HG03442 (cell line): ENCODE results near the gene CCDC92.

Source experiments
- ATAC-seq: cut with Tn5 transposase; IDR thresholded peaks from one replicate; pipeline ENCODE4 v1.9.1; 2021; ENCODE audit warnings: mild to moderate bottlenecking, moderate library complexity; ENCODE audit not compliant: unreplicated experiment

Gene CCDC92

DNA sequence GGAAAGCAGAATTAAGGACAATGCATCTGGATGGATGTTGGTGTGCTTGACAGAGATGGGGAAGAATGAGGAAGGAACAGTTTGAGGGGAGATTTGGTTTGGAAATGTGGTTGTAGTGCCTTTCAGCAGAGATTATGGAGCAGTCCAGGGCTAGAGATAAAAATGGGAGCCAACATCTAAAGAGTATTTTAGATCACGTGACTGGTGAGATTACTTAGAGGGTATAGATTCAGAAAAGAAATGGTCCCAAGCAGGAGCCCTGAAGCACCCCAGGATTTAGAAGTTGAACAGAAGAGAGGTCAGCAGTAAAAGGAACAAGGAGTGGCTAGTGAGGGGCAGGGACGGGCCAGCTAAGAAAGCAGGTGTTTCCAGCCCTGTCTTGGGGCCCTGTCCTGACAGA, 30.0 kb upstream of the CCDC92 start:
- no peak for ATAC-seq

GRCh38 chr12:124002021-124002644, 29.5 kb upstream of the CCDC92 start:
- ATAC-seq, result no peak

- ATAC-seq, result no peak
Observed at GRCh38 chr12:124001343-124001742, 28.7 kb upstream of the CCDC92 start.

DNA sequence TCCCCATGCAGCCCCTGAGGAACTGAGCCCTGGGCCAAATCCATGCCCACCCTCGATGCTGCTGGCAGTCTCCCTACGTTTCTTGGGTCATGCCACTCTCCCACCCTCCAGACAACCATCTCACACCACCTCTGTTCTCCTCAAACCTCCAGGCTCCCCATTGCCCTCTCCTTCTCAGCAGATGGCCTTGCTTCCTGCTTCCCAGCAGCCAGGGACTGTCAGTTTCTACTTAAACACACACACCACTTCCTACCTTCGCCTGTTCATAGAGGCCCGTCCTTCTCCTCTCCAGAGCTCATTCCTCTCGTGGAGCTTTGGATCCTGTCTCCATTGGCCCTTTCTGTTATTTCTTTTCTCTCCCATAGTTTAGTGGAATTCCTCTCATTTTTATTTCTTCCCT, 27.5 kb upstream of the CCDC92 start:
- ATAC-seq, result no peak

DNA sequence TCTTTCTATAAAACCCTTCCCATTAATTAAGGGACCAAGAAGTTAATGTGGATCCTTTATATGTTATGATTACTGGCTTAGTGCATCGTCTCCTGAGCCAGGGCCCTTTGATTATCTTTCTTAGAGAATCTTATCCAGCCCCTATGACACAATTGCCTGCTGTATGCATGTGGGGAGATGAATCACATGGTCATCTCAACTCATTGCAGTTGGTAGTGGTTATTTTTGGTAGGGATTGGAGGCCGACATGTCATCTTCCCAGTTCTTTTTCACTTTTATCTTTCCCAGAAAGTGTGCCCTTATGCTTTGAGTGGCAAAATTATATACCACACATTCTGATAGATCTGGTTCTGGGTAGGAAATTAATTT, 26.3 kb upstream of the CCDC92 start:
- no peak for ATAC-seq

- no peak for ATAC-seq
Observed at GRCh38 chr12:123998344-123998990, 25.8 kb upstream of the CCDC92 start.

DNA sequence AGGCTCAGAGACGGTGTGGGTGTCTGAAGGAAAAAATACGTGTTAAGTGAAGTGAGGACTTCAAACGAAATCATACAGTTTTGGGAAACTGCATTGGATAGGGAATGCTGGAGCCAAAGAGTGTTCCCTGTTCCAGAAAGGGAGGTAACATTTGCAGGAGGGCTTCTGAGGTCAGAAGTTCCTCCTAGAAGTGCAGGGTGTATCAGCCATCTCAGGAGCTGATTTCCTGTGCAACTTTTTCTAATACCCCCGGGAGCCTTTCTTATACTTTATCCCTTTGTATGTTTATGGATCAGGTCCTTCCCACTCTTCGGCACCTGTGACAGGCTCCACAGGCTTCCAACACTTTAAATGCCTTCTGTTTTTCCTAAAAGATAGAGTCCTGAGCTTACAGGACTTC, 25.3 kb upstream of the CCDC92 start:
- no peak for ATAC-seq

DNA sequence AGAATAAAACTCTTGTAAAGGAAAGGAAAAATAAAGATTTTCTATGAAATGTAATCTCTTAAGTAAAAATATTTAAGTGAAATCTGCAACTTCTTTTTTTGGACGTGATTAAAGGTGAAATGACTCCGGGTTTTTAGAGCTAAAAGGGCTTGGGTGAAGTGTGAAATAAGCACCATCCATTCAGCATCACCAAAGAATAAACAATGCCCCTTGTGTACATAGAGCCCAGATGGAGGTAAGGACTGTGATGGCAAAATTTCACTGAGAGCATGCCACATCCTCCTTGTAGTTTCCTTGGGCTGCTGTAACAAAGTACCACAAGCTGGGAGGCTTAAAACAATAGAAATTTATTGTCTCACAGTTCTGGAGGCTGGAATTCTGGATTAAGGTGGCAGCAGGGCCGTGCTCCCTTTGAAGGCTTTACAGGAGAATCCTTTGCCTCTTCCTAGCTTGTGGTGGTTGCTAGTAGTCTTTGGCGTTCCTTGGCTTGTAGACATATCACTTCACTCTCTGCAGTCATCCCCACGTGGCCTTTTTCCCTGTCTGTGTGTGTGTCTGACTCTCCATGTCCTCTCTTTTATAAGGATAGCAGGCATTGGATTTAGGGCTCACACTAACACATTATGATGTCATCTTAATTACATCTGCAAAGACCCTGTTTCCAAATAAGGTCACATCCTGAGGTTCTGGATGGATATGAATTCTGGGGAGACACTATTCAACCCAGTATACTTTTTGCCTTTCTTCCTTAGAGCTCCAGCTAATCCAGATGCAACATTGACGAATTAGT, 24.6 kb upstream of the CCDC92 start:
- ATAC-seq, result no peak

- ATAC-seq, result no peak
Observed at GRCh38 chr12:123996581-123996980, 23.9 kb upstream of the CCDC92 start.

DNA sequence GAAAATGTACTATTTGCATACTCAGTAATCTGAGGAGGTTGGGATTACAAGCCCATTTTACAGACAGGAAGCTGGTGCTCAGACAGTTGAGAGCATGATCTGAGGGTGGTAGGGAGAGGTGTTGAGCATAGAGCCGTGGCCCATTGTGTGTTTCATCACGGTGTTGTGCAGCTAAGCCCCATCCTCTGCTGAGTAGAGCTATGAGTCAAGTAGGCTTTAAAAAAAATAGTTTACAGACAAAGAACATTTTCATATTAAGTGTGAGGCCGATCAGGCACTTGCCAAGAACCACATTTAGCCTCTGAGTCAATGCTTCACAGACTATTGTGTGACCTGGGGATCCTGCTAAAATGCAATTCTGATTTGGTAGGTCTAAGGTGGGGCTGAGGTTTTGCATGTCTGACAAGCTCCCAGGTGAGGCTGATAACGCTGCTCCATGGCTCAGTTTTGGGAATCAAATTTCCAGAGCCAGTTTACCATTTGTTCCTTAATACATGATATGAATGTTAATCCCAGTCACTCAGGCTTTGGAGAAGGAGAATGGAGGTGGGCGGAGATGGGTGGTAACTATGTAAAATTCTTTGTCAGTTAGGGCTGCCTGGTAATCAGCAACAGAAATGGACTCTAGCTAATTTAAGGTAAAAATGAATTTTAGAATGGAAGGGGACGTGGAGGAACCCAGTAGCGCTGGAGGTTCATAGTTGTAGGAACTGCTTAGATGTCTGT, 22.6 kb upstream of the CCDC92 start:
- peak; percentile 54 for ATAC-seq

DNA sequence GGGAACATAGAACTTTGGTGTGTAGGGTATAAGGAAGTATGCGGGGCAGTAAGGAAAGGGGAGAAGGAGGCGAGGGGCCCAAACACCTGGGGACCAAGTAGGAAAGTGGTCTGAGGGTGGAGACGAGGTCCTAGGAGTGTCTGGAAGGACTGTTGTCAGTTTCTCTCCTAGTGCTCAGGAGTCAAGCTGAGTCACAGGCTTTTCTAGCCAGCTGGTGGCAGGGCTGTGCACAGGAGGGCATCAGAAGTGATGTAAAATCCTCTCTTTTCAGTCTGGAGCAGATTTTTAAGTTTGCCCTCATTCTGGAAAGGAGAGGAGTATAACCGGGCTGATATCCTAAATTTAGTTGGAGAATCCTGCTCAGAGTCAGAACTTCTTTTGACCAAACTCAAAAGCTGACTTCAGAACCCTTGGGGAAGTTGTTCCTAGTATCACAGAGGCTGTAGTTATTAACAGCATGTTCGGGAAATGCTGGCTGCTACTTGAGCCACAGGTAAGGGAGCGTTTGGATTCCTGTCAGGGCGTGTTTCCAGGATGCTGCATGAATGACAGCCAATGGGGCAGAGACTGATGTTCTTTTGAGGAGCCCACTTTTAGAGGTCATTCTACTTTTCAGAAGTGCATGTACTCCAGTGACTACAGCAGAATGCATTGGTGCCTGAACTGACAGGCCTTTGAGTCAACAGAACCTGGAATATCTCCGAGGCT, 19.6 kb upstream of the CCDC92 start:
- ATAC-seq, result no peak

GRCh38 chr12:123991372-123991951, 18.8 kb upstream of the CCDC92 start:
- ATAC-seq, result no peak

DNA sequence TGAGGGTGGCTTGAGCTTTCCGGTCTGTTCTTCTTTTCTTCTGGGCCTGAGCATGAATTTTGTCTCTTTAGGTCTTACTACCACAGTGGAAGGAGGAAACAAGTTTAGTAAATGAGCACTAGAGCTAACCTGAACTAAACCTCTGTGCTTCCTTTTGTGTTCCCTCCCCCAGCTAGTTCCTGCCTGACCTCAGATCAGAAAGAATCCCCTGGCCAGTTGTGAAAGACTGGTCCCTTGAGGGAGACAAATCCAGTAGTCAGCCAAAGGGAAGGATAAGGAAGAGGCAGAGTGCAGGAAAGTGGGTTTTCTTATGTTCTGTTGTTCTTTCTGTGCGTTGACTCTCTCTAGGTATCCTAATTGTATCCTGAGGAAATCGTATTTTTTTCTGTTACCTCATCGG, 17.9 kb upstream of the CCDC92 start:
- no peak for ATAC-seq

DNA sequence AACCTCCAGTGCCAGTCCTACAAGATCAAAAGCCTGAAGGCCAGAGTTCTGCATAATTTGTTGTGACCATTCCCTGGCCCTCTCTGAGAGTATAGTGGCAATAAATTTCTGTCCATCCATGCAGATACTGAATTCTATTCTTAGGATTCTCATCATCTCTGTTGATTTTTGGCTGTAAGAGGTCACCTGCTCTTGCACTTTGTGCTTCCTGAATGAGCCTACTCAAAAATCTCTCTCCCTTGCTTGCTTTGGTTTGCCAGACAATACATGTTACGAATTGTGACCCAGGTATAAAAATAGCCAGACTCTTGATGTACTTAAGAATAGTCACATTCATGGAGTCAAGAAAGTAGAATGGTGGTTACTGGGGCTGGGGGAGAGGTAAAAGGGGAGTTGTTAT, 17.1 kb upstream of the CCDC92 start:
- no peak for ATAC-seq

GRCh38 chr12:123989168-123989567, 16.5 kb upstream of the CCDC92 start:
- no peak for ATAC-seq

- no peak for ATAC-seq
Observed at GRCh38 chr12:123987022-123987421, 14.4 kb upstream of the CCDC92 start.

- ATAC-seq, result no peak
Observed at GRCh38 chr12:123986374-123986965, 13.8 kb upstream of the CCDC92 start.

GRCh38 chr12:123984903-123985302, 12.3 kb upstream of the CCDC92 start:
- ATAC-seq, result no peak

- ATAC-seq, result peak; percentile 43
Observed at GRCh38 chr12:123983822-123984485, 11.3 kb upstream of the CCDC92 start.

DNA sequence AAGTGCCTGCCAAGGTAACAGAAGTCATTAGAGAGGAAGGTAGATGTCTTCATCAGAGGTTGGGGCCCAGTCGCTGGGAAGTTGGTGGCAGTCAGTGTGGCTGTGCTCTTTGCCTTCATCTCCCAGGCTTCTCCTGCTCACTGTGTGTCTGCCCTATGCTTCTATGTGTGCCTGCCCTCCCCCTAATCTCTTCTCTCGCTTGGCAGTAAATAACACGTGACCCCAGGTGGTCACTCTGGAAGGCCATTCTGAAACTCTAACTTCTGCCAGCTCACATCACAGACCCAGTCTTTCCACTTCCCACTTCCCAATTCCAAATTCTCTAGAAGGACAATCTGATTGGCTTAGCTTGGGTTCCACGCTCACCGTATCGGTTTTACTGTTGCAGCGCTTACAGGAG, 9.6 kb upstream of the CCDC92 start:
- no peak for ATAC-seq
